NCI-H446 (cell line): ENCODE data around the gene ATP6V0B.

Experiments
- DNase-seq, 2 experiments: peaks; one replicate each; lab custom pipeline; 2025; lab: John Stamatoyannopoulos, UW

The ATP6V0B gene

DNA sequence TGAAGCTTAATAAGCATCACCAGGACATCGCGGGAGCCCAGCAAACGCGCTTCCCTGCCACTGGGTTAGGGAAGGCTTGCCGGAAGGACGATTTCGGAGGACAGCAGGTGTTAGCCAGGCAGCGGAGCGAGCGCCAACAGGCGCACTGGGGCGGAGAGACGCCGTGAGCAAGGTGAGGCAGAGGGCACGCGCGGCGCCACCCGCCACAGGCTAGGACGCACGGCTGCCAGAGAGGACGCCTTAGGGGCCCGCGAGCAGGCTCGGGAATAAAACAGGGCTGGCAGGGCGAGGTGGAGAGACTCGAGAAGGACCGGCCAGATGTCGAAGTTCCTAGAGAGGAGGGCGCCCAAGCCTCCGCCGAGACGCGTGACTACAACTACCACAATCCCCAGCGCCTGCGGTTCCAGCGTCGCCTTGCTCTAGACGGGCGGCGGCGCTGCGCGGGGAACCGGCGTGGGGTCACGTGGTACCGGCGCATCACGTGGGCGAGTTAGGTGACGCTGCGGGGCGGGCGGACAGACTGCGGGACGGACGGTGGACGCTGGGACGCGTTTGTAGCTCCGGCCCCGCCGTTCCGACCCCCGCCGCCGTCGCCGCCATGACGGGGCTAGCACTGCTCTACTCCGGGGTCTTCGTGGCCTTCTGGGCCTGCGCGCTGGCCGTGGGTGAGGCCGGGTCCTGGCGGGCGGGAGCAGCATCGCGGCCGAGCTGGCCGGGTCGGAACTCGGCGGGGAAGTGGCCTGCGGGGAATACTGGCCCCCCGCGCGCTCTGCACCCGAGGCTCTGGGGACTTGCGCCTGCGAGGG lies at the start of gene ATP6V0B:
TSS of gene ATP6V0B (plus strand) at position 518 of the 806 bp plus-strand sequence. CDS start at position 599, 81 bp downstream.
- DNase-seq = peak; percentile 95 to 98

DNA sequence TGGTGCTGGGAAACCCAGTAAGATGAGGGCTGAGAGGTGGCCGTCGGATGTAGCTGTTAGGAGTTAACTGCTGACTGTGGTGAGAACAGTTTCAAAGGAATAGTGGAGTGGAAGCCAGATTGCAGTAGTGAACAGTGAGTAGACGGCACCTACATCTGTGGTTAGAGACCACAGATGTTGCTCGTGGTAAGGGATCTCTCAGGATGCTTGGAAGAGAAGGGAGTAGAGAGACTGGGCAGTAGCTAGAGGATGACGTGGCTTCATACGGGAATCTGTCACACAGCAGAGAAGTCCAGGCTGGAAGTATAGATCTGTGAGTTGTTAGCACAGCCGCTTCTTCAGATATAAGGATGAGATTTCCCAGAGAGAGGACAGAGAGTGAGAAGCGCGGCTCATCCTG lies 48.9 kb upstream of the ATP6V0B start:
- DNase-seq = no peak

DNA sequence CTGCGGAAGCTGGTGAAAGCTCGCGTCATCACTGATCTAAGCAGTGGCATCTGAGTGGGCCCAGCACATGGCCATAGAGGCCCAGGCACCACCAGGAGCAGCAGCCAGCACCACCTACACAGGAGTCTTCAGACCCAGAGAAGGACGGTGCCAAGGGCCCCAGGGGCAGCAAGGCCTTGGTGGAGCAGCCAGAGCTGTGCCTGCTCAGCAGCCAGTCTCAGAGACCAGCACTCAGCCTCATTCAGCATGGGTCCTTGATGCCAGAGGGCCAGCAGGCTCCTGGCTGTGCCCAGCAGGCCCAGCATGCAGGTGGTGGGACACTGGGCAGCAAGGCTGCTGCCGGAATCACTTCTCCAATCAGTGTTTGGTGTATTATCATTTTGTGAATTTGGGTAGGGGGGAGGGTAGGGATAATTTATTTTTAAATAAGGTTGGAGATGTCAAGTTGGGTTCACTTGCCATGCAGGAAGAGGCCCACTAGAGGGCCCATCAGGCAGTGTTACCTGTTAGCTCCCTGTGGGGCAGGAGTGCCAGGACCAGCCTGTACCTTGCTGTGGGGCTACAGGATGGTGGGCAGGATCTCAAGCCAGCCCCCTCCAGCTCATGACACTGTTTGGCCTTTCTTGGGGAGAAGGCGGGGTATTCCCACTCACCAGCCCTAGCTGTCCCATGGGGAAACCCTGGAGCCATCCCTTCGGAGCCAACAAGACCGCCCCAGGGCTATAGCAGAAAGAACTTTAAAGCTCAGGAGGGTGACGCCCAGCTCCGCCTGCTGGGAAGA lies 44.4 kb upstream of the ATP6V0B start:
- DNase-seq = no peak

- no peak for DNase-seq
These were observed 43.8 kb upstream of the ATP6V0B start for GRCh38 chr1:43930949-43931275.

- DNase-seq = no peak
These were observed 42.8 kb upstream of the ATP6V0B start for GRCh38 chr1:43931711-43932660.

GRCh38 chr1:43932786-43933385 lies 41.9 kb upstream of the ATP6V0B start:
- DNase-seq = no peak

GRCh38 chr1:43933386-43934100 lies 41.2 kb upstream of the ATP6V0B start, which contains the start of gene ARTN:
TSS of gene ARTN (plus strand) at chr1:43933801. CDS start at chr1:43935657, 1,856 bp downstream.
- DNase-seq = no peak

- DNase-seq = peak; percentile 31 to 66
These were observed 40.4 kb upstream of the ATP6V0B start for GRCh38 chr1:43934101-43934985.

DNA sequence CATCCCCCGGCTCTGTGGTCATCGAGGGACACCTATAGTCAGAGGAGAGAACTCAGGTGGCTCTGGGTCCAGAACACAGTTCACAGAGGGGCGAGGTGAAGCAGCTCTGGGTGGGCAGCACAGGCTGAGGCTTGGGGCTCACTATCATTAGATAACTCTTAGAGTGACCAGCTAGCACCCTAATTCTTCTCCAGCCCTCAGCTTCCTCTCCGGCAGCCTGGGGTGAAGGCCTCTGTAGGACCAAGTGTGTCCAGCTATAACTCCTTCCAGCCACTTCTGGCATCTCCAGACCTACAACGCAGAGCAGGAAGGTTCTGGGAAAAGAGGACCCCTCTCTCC lies 39.8 kb upstream of the ATP6V0B start:
- DNase-seq = no peak

- no peak for DNase-seq
These were observed 38.9 kb upstream of the ATP6V0B start for GRCh38 chr1:43935711-43936427.

DNA sequence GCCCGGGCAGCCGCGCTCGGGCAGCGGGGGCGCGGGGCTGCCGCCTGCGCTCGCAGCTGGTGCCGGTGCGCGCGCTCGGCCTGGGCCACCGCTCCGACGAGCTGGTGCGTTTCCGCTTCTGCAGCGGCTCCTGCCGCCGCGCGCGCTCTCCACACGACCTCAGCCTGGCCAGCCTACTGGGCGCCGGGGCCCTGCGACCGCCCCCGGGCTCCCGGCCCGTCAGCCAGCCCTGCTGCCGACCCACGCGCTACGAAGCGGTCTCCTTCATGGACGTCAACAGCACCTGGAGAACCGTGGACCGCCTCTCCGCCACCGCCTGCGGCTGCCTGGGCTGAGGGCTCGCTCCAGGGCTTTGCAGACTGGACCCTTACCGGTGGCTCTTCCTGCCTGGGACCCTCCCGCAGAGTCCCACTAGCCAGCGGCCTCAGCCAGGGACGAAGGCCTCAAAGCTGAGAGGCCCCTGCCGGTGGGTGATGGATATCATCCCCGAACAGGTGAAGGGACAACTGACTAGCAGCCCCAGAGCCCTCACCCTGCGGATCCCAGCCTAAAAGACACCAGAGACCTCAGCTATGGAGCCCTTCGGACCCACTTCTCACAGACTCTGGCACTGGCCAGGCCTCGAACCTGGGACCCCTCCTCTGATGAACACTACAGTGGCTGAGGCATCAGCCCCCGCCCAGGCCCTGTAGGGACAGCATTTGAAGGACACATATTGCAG lies 38.2 kb upstream of the ATP6V0B start:
- DNase-seq = no peak

- DNase-seq = no peak
These were observed 37.4 kb upstream of the ATP6V0B start for GRCh38 chr1:43937179-43937865.

GRCh38 chr1:43938383-43938782 lies 36.4 kb upstream of the ATP6V0B start:
- no peak for DNase-seq

GRCh38 chr1:43938892-43939587 lies 35.7 kb upstream of the ATP6V0B start:
- DNase-seq = peak in 1 of 2 experiments; percentile 23

DNA sequence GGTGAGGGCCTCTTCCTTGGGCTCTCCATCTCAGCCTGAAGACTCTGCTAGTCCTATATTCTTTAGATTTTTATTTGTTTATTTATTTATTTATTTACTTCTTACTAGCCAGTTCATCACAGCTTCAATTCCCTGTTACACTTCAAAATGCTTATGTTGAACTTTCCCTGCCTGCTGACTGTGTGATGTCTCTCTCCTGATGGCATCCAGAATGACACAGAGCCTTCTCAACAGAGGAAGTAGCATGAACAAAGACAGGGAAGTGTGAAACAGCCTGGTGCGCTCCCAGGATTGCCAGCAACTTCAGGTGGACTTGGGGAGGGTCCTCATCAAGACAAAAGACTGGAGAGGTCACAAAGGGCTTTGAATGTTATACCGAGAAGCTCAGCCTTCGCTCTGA lies 32.3 kb upstream of the ATP6V0B start:
- DNase-seq = no peak

- no peak for DNase-seq
These were observed 29.9 kb upstream of the ATP6V0B start for GRCh38 chr1:43944860-43945259.

DNA sequence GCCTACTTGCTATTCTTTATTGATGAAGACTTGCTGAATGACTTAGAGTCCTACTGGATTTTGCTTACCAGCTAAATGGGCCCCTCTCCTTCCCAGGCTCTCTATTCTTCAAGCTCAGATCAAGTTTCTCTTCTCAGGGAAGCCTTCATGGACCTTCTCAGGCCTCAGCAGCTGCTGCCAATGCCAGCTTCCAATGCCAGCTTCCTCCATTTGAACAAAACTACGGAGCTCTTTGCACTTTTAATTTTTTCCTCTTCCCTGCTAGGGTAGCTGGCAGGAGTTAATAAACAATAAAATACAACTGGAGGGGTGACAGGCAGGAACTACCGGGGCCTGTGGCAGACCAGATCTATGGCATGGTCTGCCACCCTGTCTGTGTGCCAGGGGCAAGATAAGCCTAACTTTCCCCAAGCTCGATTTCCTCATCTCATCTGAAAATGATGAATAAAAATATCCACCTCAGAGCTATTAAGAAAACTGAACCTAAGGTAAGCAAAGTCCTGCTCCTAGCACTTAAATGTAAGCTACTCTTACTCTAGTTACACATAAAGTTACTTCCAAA lies 29.0 kb upstream of the ATP6V0B start:
- no peak for DNase-seq
